ENCODE data around the gene CWC22.
"Not testable (repeated sequence)": the region's sequence is repeated elsewhere in the genome, so short reads cannot be mapped to it uniquely, and the experiment has no call there.

The CWC22 gene

GRCh38 chr2:179950391-179950790 is 56.7 kb downstream of the CWC22 start:
- DNase-seq (ENCODE audit: low spot score) = no peak

GRCh38 chr2:179949438-179949837 is 57.7 kb downstream of the CWC22 start:
- DNase-seq (ENCODE audit: low spot score) = no peak

GRCh38 chr2:179948058-179948457 is 59.0 kb downstream of the CWC22 start:
- no peak for DNase-seq (ENCODE audit: low spot score)

GRCh38 chr2:179946810-179947615 is 60.1 kb downstream of the CWC22 start:
- DNase-seq (ENCODE audit: low spot score) = no peak

GRCh38 chr2:179946346-179946745 is 60.8 kb downstream of the CWC22 start:
- no peak for DNase-seq (ENCODE audit: low spot score)

- DNase-seq (ENCODE audit: low spot score) = no peak
These were observed 67.8 kb downstream of the CWC22 start for GRCh38 chr2:179939259-179939658.

GRCh38 chr2:179938026-179938425 is 69.1 kb downstream of the CWC22 start:
- no peak for DNase-seq (ENCODE audit: low spot score)

- DNase-seq (ENCODE audit: low spot score) = no peak
These were observed 70.4 kb downstream of the CWC22 start for GRCh38 chr2:179936654-179937053.

- no peak for DNase-seq (ENCODE audit: low spot score)
These were observed 71.0 kb downstream of the CWC22 start for GRCh38 chr2:179936141-179936540.

GRCh38 chr2:179932786-179933185 is 74.3 kb downstream of the CWC22 start:
- DNase-seq (ENCODE audit: low spot score) = no peak

GRCh38 chr2:179931502-179931901 is 75.6 kb downstream of the CWC22 start:
- DNase-seq (ENCODE audit: low spot score) = no peak

GRCh38 chr2:179929997-179930396 is 77.1 kb downstream of the CWC22 start:
- not testable (repeated sequence) for DNase-seq (ENCODE audit: low spot score)

- no peak for DNase-seq (ENCODE audit: low spot score)
These were observed 80.1 kb downstream of the CWC22 start for GRCh38 chr2:179927041-179927440.

- DNase-seq (ENCODE audit: low spot score) = no peak
These were observed 81.4 kb downstream of the CWC22 start for GRCh38 chr2:179925713-179926112.

- DNase-seq (ENCODE audit: low spot score) = no peak
These were observed 89.8 kb downstream of the CWC22 start for GRCh38 chr2:179917272-179917671.

GRCh38 chr2:179915395-179915992 is 91.6 kb downstream of the CWC22 start:
- no peak for DNase-seq (ENCODE audit: low spot score)

GRCh38 chr2:179913809-179914208 is 93.3 kb downstream of the CWC22 start:
- DNase-seq (ENCODE audit: low spot score) = no peak

- DNase-seq (ENCODE audit: low spot score) = no peak
These were observed 95.5 kb downstream of the CWC22 start for GRCh38 chr2:179911569-179911968.

- DNase-seq (ENCODE audit: low spot score) = no peak
These were observed 96.4 kb downstream of the CWC22 start for GRCh38 chr2:179910735-179911113.

GRCh38 chr2:179909845-179910734 is 97.0 kb downstream of the CWC22 start:
- DNase-seq (ENCODE audit: low spot score) = no peak

GRCh38 chr2:179900655-179901054 is 106.4 kb downstream of the CWC22 start:
- DNase-seq (ENCODE audit: low spot score) = no peak

- DNase-seq (ENCODE audit: low spot score) = no peak
These were observed 107.4 kb downstream of the CWC22 start for GRCh38 chr2:179899666-179900065.

- DNase-seq (ENCODE audit: low spot score) = no peak
These were observed 108.2 kb downstream of the CWC22 start for GRCh38 chr2:179898873-179899272.

All from left forelimb (tissue), 1 donor.